HUDEP-2 (cell line): Measurements from ENCODE around the gene NLRP1.
"Not testable (repeated sequence)": the region's sequence is repeated elsewhere in the genome, so short reads cannot be mapped to it uniquely, and the experiment has no call there.

Experiments
- DNase-seq, 76 experiments: peaks; one replicate each; lab custom pipeline; 2025; ENCODE audit not compliant: unreplicated experiment in 76 of 76; lab: John Stamatoyannopoulos, UW

Gene NLRP1

GRCh38 chr17:5588584-5588983 is 4.3 kb upstream of the NLRP1 start:
- no peak for DNase-seq

- DNase-seq: peak in 33 of 76 experiments; percentile 0 to 65 (median 36)
These were observed 3.2 kb upstream of the NLRP1 start for GRCh38 chr17:5587438-5588032.

GRCh38 chr17:5585836-5586521 is 1.7 kb upstream of the NLRP1 start:
- no peak for DNase-seq

- DNase-seq: no peak
These were observed 1.0 kb upstream of the NLRP1 start for GRCh38 chr17:5585287-5585794.

- no peak for DNase-seq
These were observed 605 bp downstream of the NLRP1 start for GRCh38 chr17:5583426-5584382.

- DNase-seq: no peak
These were observed 1.8 kb downstream of the NLRP1 start for GRCh38 chr17:5582209-5583185.

GRCh38 chr17:5581655-5582054 is 2.7 kb downstream of the NLRP1 start:
- DNase-seq: no peak

- DNase-seq: no peak
These were observed 3.3 kb downstream of the NLRP1 start for GRCh38 chr17:5580969-5581368.

GRCh38 chr17:5580367-5580766 is 3.9 kb downstream of the NLRP1 start:
- DNase-seq: no peak

GRCh38 chr17:5578768-5579167 is 5.5 kb downstream of the NLRP1 start:
- DNase-seq: not testable (repeated sequence)

GRCh38 chr17:5573017-5573416 is 11.3 kb downstream of the NLRP1 start:
- DNase-seq: not testable (repeated sequence)

GRCh38 chr17:5571281-5571680 is 13.0 kb downstream of the NLRP1 start:
- no peak for DNase-seq

- no peak for DNase-seq
These were observed 18.5 kb downstream of the NLRP1 start for GRCh38 chr17:5565808-5566207.

- DNase-seq: no peak
These were observed 20.9 kb downstream of the NLRP1 start for GRCh38 chr17:5563456-5563855.

GRCh38 chr17:5562661-5563360 is 21.5 kb downstream of the NLRP1 start:
- no peak for DNase-seq

GRCh38 chr17:5561736-5562571 is 22.4 kb downstream of the NLRP1 start:
- no peak for DNase-seq

GRCh38 chr17:5560361-5560988 is 23.8 kb downstream of the NLRP1 start:
- DNase-seq: no peak
